ENCODE data around the gene DIP2B.
"Not testable (repeated sequence)": the region's sequence is repeated elsewhere in the genome, so short reads cannot be mapped to it uniquely, and the experiment has no call there.

DIP2B gene

DNA sequence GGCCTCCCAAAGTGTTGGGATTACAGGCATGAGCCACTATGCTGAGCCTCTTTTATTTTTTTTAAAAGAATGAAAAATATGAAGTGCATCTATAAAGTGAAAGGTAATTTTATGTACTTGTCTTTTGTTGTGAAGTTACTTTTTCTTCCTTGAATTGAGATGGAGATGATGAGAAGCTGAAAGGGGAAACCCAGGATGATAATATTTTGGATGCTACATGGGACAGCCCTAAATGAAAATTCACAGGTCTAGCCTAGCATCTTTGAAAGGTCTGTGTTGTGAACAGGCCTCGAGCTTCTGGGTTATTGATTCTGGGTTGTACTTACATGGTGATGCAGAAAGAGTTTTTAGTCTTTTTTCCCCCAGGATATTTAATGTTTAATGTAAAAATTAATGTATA is 14.6 kb downstream of the DIP2B start:
- no peak for DNase-seq

DNA sequence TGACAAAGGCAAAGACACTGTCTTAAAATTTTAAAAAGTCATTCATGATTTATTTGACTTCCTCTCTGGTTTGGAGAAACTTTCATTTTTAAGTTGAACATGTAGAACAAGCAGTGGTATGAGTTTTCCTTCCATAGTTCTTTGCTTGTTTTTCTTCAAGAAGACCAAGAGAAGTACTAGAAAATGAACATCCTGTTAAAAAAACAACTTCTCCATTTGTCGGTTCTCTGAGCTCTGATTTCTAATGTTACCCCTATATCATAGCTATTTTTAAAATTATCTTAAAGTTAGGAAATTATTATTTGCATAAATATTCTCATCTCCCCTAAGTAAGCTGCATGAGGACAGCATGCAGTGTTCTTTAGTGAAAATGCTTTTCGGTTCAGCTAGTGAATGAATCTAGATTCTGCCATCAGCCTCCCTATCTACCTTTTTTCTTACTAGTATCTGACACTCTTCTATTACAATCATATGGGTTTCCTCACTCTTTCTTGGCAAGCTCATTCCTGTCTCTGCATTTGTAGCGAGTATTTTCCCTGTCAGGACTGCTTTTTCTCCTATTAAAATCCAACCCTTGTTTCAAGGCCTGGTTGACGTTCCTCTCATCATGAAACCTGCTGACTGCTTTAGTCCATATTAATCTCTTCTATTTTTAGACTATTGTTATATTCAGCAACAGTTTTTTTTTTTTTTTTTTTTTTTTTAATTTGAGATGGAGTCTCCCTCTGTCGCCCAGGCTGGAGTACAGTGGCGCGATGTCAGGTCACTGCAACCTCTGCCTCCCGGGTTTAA is 15.8 kb downstream of the DIP2B start:
- no peak for DNase-seq

DNA sequence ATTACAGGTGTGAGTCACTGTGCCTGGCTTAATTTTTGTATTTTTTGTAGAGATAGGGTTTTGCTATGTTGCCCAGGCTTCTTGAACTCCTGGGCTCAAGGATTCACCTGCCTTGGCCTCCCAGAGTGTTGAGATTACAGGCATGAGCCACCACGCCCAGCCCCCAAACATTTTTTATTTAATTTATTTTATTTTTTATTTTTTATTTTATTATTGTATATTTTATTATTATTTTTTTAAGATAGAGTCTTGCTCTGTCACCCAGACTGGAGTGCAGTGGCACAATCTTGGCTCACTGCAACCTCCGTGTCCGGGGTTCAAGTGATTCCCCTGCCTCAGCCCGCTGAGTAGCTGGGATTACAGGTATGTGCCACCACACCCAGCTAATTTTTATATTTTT is 17.0 kb downstream of the DIP2B start:
- not testable (repeated sequence) for DNase-seq

DNA sequence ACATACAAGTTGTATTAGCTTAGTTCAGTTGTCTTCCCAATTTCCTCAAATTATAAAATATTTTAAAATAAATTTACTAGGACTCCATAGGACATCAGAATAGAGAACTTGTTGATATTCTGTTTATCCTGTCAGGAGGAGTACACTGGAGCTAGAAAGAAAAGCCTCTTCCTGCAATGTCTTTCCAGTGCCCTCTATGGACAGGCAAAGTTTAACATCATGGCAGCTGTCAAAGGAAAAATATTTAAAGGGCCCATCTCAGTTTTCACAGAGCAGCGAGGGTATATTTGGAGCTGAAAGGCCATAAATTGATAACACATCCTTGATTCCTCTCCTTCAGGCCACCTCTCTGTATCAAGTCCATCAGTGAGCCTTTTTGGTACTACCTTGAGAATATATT is 19.0 kb downstream of the DIP2B start:
- DNase-seq = no peak

DNA sequence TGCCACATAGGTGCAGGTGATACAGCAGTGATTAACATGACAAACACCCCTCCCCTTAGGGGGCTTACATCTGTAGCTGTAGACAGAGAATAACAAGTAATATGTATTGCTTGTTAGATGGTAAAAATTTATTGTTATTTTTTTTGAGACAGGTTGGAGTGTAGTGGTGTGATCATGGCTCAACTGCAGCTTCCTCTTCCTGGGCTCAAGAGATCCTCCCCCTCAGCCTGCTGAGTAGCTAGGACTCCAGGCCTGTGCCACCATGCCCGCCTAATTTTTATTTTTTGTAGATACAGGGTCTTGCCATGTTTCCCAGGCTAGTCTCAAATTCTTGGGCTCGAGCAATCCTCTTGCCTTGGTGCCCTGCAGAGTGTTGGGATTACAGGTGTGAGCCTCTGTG is 19.8 kb downstream of the DIP2B start:
- no peak for DNase-seq

DNA sequence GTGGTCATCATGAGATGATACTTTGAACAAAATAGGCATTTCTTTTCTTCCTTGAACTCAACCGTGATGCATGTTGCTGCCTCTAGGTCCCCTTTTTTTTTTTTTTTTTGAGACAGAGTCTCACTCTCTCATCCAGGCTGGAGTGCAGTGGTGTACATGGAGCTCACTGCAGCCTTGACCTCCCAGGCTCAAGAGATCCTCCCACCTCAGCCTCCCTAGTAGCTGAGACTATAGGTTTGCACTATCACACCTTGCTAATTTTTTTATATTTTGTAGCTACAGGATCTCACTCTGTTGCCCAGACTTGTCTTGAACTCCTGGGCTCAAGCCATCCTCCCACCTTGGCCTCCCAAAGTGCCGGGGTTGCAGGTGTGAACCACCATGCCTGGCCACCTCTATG is 20.6 kb downstream of the DIP2B start:
- DNase-seq = no peak

DNA sequence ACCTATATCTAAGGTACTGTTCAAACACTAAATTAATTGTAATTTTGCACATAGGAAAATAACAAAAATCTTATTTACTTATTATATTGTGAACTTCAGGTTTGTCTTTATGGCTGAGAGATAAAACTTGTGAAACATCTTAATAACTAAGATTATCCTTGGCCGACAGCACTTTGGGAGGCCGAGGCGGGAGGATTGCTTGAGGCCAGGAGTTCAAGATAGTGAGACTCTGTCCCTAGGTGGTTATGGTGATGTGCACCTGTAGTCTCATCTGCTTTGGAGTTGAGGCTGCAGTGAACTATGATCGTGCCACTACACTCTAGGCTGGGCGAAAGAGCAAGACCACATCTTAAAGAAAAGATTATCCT is 22.6 kb downstream of the DIP2B start:
- DNase-seq = no peak

DNA sequence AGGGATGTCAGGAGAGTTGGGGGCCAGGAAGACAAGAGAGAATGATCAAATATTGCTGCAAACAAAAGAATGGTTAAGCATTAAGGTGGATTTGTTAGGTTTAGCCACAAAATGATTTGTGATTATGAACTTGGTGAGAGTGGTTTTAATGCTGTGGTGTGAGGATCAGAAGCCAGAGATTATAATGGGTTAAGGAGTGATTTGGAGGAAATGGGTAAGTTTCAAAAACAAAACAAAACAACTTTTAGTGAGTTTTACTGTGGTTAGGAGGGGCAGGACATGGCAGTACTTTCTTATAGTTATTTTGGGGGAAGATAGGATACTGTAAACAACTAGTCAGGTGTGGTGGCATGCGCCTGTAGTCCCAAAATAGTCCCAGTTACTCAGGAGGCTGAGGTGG is 24.0 kb downstream of the DIP2B start:
- no peak for DNase-seq

DNA sequence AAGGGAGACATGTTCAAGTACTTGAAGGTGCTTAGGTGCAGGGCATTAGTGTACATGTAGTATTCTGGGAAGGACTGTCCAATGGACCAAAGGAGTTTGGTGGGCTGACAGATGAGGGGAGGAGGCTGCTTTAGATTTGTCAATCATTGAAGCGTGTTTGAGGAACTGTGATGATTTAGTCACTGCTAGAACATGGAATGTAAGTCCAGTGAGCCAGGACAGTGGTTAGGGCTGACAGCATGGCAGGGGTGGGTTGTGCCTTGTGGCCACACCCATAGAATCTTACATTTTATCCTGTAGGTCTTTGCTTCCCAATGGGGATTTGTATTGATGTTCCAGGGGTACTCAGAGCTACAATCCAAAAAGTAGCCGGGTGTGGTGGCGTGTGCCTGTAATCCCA is 24.6 kb downstream of the DIP2B start:
- DNase-seq = no peak

DNA sequence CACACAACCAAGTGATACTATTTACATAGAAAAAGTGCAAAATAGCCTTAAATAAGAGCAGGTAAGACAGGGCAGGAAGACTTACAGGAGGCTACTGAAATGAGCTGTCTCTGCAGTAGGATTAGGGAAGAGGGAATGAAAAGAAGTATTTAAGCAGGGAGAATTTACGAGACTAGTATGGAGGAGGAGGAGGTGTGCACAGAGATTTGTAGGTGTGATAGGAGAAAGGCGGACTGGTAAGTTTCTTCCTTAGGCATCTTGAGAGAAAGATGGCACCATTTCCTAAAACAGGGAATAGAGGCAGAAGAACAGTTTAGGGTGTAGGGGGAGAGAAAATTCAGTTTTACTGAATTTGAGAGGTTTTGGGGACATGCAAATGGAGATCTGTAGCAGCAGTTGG is 25.7 kb downstream of the DIP2B start:
- DNase-seq = no peak

DNA sequence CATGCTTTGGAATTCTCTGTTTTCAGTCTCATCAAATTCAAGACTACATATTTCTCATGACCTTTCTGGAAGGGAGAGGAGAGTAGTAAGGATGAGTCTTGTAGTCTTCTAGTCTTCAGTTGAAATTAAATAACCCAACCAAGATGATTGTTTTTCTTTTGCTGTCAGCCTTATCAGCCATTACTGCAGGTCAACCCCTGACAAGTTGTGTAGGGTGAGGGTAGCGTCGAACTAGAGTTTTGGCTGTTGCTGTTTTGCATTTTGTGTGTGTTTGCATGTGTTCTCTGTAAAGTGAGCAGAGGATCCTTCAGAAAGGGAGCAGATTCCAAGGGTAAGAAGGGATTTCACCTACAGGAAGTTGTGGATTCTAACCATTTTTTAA is 28.4 kb downstream of the DIP2B start:
- DNase-seq = no peak

DNA sequence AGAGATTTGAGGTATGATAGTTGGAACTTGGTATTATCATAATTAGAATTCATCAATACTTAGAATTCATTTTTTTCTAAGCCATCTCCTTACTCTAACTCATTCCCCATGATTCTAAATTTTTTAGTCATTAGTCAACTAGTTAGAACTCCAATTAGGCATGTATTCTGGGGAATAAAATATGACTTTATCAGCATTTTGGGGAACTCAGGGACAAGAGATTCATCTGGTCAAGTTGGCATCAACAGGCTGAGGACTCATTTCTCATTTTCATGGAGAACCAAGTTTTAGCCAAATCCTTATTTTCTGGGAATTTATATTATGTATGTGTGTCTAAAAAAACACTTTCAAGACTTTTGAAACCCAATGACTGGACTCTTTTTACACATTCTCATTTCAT is 29.2 kb downstream of the DIP2B start:
- DNase-seq = no peak

DNA sequence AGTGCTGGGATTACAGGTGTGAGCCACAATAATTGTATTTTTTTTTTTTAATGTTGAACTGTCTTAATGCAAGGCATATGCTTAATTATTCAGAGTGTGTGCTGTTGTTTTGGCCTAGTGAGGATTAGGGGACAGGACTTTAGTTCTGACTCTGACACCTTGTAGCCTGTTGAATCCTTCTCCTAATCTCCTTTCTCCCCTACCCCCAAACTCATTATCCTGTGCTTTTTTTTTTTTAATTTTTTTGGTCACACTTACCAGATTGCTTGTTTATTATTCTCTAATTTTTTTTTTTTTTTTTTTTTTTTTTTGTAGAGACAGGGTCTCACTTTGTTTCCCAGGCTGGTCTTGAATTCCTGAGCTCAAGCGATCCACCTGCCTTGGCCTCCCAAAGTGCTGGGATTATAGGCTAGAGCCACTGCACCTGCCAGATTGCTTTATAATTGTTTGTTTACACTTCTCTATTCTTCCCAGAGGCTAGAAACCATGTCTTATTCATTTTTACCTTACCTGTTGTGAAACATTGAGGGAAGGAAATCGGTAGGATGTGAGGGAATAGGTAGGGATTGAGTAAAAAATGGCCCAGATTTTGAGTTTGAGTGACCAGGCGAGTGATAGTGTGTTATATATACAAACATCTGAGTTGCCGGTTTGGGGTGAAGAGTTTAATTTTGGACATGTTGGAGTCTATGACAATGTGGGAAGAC is 32.2 kb downstream of the DIP2B start:
- no peak for DNase-seq

DNA sequence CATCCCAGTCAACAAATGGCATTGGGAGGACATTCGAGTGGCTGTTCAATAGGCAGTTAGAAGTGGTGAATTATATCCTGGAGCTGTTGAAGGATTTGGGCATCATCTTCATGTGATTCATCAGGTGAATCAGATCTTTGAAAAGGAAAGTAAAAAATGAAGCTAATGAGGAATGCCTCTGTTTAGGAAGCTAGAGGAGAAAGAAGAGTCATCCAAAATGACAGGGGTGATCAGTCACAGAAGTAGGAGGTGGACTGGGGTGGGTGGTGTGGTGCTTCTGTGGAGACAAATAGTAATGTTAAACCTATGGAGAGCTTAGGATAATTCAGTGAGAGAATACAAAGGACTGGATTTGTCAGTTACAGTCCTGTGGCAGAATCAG is 32.7 kb downstream of the DIP2B start:
- no peak for DNase-seq

DNA sequence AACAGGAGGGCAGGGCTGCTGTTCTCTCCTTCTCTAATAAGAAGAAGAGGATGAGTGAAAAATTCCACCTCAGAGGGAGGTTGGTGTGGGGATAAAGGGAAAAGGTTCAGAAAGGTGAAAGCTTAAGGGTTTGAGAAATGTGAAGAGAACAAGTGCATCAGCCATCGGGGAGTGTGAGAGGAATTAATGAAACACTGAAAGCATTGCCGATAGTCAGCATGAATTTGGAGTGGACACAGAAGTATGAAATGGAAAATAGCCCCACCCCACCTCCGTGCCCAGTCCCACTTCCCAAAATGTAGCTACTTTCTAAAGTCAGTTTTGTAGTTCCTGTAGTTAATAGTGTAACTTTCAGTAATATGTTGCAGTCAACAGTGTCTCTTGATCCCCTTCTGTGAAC is 33.4 kb downstream of the DIP2B start:
- DNase-seq = no peak

DNA sequence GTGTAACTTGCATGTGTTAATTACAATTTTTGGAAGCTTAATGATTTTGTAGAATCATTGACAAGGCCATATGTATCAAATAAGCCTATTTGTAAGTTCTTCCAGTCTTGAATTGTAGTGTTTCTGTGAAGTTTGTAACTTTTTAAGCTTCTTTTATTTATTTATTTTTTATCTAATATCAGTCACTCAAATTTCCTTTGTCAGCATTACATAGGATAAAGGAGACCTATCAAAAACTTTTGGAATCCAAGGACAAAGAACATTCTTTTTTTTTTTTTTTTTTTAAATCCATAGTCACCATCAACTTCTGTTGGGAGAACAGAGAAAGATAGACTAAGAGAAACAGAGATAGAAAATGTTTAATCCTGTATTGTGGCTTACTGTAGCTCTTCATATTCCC is 36.4 kb downstream of the DIP2B start:
- no peak for DNase-seq

DNA sequence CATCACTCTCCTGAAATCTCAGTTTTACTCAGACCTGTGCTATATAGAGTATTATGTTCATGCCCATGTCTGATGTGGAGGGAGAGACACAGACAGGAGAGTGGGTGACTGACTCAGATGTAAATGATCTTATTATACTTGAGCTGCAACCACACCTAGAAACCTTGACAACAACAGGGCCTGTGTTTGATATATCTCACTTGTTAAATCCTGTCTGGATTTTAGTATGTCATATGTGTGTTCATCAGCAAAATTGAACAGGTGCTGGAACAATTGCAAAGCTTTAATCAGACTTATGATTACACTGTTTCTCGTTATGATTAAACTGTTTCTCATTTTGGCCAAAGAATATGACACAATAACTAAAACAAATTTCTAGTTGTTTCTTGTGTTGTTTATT is 37.7 kb downstream of the DIP2B start:
- DNase-seq = no peak

DNA sequence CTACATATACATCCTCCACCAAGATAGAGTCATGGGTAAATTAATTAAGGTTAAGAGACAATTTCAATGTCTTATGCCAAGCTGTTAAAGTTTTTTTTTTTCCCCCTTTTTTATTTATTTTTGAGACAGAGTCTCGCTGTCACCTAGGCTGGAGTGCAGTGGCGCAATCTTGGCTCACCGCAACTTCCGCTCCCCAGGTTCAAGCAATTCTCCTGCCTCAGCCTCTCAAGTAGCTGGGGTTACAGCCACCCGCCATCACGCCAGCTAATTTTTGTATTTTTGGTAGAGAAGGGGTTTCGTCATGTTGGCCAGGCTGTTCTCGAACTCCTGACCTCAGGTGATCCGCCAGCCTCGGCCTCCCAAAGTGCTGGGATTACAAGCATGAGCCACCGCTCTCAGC is 38.4 kb downstream of the DIP2B start:
- DNase-seq = not testable (repeated sequence)

DNA sequence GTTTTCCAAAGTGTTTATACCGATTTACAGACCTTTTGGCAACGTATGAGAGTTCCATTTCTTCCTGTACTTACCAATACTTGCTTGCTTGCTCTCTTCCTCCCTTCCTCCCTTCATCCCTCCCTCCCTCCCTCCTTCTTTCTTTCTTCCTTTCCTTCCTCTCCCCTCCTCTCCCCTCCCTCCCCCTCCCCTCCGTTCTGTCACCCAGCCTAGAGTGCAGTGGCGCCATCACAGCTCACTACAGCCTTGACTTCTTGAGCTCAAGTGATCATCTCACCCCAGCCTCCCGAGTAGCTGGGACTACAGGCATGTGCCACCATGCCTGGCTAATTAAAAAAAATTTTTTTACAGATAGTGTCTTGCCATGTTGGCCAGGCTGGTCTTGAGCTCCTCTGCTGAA is 40.4 kb downstream of the DIP2B start:
- no peak for DNase-seq

DNA sequence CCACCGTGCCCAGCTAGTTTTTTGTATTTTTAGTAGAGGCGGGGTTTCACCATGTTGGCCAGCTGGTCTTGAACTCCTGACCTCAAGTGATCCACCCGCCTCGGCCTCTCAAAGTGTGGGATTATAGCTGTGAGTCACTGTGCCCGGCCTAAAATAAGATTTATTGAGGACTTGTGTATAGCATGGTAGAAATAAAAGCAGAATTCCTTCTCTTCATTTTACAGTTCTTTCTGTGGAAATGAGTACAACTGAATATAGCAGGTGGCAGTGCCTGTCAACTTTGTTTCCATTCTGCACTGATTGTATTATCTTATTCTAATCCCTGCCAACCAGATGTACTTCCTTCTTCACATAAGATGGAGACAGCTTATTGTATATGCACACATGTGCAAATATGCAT is 41.0 kb downstream of the DIP2B start:
- no peak for DNase-seq

DNA sequence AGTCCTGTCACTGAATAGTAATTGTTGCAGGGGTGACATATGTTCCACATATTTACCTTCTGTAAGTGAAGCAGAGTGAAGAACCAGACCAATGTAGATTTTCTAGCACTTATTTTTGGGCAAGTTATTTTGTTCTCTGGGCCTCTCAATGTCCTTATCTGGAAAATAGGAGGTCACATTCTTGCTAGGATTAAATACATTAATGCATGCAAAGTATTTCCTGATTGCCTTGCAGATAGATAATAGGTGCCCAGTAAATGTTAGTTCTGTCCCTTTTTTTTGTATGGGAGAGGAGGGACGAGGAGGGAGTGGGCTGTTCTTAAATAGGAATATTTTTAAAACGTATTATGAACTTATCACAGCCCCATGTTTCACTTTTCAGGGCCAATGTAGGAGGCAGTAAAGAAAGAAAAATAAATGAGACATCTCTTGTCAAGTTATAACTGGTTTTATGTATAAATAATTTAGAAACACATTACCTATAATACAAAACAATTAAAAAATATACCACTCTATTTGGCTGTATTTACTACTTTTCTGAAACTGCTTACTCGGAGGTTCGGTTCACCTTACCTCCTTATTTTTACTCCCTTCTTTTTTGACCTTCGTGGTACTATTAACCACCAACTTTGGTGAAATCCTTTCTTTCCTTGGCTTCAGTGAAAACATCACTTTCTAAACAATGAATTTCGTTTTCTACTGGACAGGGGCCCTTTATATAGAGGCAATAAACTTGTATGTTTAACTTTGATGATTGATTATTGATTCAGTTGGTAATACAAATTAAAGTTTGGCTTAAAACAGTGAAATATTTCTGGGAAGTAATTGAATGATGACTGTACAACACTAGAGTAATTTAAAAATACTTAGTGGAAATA is 41.9 kb downstream of the DIP2B start:
- no peak for DNase-seq

DNA sequence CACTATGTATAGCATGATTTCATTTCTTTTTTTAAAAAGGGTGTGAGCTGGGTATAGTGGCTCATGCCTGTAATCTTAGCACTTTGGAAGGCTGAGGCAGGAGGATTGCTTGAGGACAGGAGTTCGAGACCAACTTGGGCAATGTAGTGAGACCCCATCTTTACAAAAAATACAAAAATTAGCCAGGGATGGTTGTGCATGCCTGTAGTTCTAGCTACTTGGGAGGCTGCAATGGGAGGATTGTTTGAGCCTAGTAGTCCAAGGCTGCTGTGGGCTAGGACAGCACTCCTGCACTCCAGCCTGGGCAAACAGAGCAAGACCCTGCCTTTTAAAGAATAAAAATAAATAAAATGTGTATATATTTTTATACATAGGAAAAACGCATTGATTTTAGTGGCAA is 43.0 kb downstream of the DIP2B start:
- DNase-seq = no peak

DNA sequence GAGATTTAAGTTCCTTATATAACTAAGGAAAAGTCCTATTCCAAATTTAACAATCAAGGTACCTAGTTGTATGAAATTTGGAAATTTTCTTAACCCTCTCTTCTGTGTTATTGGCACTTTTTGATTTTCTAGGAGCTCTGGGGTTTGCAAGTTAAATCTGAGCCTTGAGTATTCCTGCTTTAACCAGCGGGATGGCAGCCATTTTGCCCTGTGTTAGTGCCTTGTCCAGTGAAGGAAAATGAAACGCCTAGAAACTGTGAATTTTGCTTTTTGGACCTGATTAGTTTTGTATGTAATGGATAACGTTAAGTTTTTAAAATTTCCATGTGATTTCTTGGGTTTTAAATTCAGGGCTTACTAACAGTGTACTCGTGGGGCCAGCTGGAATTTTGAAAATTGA is 45.1 kb downstream of the DIP2B start:
- DNase-seq = no peak
